Heart right ventricle (tissue), 16 donors: ENCODE data around the gene NSL1. TPM values are rescaled to one million over a fixed set of nuclear protein-coding genes. Genes with fewer than 3 reads are reported as not detected.

ENCODE experiments used
- ATAC-seq, 8 donors: fragments of 200-7000 bp; cut with Tn5 transposase; one replicate each; pipeline ENCODE4 v1.9.1; 2020; ENCODE audit warnings: mild to moderate bottlenecking in 8 of 8, moderate library complexity in 8 of 8, moderate number of reproducible peaks in 1 of 8
- DNase-seq, 2 donors: peaks; one replicate each; pipeline ENCODE4 v3.0.0-alpha.2; 2020
- H3K27ac ChIP-seq, 10 donors: fragments of 200-600 bp; sonication (generic) in 2 of 10; one replicate each; pipeline versions ENCODE4 v1.5.0 to v1.8.0; 2020 to 2022; ENCODE audit warnings: mild to moderate bottlenecking in 3 of 10
- H3K27me3 ChIP-seq, 7 donors: fragments of 200-600 bp; one replicate each; pipeline ENCODE4 v1.8.0; 2021 to 2022; ENCODE audit warnings: mild to moderate bottlenecking in 2 of 7
- H3K36me3 ChIP-seq, 9 donors: fragments of 200-600 bp; sonication (generic) in 1 of 9; one replicate each; pipeline versions ENCODE4 v1.5.0 to v1.8.0; 2020 to 2022; ENCODE audit warnings: mild to moderate bottlenecking in 2 of 9
- H3K4me1 ChIP-seq, 9 donors: fragments of 200-600 bp; sonication (generic) in 1 of 9; one replicate each; pipeline versions ENCODE4 v1.5.0 to v1.8.0; 2020 to 2022; ENCODE audit warnings: mild to moderate bottlenecking in 4 of 9
- H3K4me3 ChIP-seq, 10 donors: fragments of 200-600 bp; sonication (generic) in 2 of 10; one replicate each; pipeline versions ENCODE4 v1.5.0 to v1.8.0; 2020 to 2022; ENCODE audit warnings: mild to moderate bottlenecking in 7 of 10, moderate library complexity in 2 of 10
- H3K9me3 ChIP-seq, 11 donors: fragments of 200-600 bp in 10 of 11; sonication (generic) in 2 of 11; one replicate each; pipeline versions ENCODE4 v1.5.0 to v1.8.0; 2013 to 2022; ENCODE audit warnings: mild to moderate bottlenecking in 2 of 11, control low read depth in 1 of 11, moderate library complexity in 1 of 11
- WGBS, 2 donors: extraction: QIAGEN DNeasy Blood & Tissue Kit; methylation state at CpG; one replicate each; pipeline ENCODE4 v1.1.7; 2013; ENCODE audit warnings: inconsistent platforms in 1 of 2; 5-methylcytosine and 5-hydroxymethylcytosine counted together
- intact Hi-C, 10 donors: fragments of 100-400 bp; cut with DNase I; formaldehyde crosslinking; loops; one replicate each; pipeline versions ENCODE4 v1.11.1 to v1.14.2; 2022
- polyA plus RNA-seq, 2 donors: library from polyadenylated mRNA; stranded (reverse); fragments of 200-250 nt; gene quantifications; one replicate each; pipeline ENCODE4 v1.2.3, GENCODE V29; 2013
- total RNA-seq, 10 donors: library from RNA; stranded (reverse); fragmentation: NEBNext Ultra II Directional in 3 of 10; extraction: Animal tissue kit (Norgen Biotek cat#: 25700) in 3 of 10; gene quantifications; one replicate each; pipeline versions ENCODE4 v1.2.1 to v1.2.4, GENCODE V29; 2021 to 2023
- TF ChIP-seq, protein P1 (sequence below), 9 donors: fragments of 200-600 bp; sonication (generic) in 2 of 9; IDR thresholded peaks; one replicate each; pipeline versions ENCODE4 v1.5.0 to v1.8.0; 2021 to 2022; ENCODE audit warnings: antibody characterized with exemption in 9 of 9, mild to moderate bottlenecking in 5 of 9, moderate library complexity in 1 of 9
- donor health status: Arrhythmogenic right ventricular cardiomyopathy.
- donor health status: ischemic (EF 13 %, LVEDD 7.1; RV severe dilation, severe dysfunction).
- donor health status: healthy with polysubstance abuse.
- donor health status: DM: no; HTN: yes; CAD: no.
- donor health status: DM: no; HTN: no; CAD: no.
- donor health status: ischemic (EF 25% LVEDD 6.9; RV normal size, moderate dysfunction).
- donor health status: ischemic (EF 25% LVEDD 5.7; RV mildly dilated, moderate dysfunction).
- donor health status: healthy.
- donor health status: DM: yes; HTN: yes; CAD: no.
- donor health status: Ischemic cardiomyopathy.
- donor health status: ischemic (EF 35%, LVEDD 5.7; RV mildly dilated, moderate dysfunction).
- donor health status: nonischemic (EF 11% LVEDD 7.7; RV severe dilation, severe dysfunction).
- donor health status: DM: yes; HTN: yes; CAD: no.
- donor health status: PGD.
- donor health status: ischemic (EF 29% LVEDD 5.4; RV normal size, mild dysfunction).
- donor health status: nonischemic (EF 23%, LVEDD 6.1; RV moderate dilation, normal function).

Gene NSL1
- total and polyA plus RNA-seq, 12 donors: 9.4 to 30.1 (median 23.7) TPM

DNA sequence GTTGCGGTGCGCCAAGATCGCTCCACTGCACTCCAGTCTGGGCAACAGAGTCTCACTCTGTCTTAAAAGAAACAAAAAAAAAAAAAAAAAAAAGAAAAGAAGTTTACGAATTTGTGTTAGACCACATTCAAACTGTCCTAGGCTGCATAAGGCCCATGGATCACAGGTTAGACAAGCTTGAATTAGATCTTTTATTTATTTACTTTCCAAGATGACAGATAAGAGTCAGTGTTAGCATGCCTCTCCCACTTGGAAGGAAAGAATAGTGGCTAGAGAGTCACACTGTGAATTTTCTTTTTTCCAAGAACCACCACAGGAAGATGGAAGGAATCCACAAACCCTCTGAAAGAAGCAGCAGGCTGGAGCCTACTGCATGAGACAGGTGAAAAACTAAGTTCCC, 29.3 kb downstream of the NSL1 start:
- Histone ChIP-seq H3K27me3 (no peaks in the 10 kb centered on the region), H3K9me3 (peaks cover 0 to 16% (median 5%) of the 10 kb centered on the region in 11 donors), H3K27ac (no peak overlapping the region), H3K4me1 (peaks cover 0 to 3% (median 0%) of the 10 kb centered on the region in 9 donors), H3K4me3 (no peak overlapping the region), H3K36me3 (peaks cover 0 to 27% (median 2%) of the 10 kb centered on the region in 9 donors)
- intact Hi-C loops: no loop called here
- DNase-seq: no peak
- ATAC-seq: no peak
- TF ChIP-seq, protein P1, sequence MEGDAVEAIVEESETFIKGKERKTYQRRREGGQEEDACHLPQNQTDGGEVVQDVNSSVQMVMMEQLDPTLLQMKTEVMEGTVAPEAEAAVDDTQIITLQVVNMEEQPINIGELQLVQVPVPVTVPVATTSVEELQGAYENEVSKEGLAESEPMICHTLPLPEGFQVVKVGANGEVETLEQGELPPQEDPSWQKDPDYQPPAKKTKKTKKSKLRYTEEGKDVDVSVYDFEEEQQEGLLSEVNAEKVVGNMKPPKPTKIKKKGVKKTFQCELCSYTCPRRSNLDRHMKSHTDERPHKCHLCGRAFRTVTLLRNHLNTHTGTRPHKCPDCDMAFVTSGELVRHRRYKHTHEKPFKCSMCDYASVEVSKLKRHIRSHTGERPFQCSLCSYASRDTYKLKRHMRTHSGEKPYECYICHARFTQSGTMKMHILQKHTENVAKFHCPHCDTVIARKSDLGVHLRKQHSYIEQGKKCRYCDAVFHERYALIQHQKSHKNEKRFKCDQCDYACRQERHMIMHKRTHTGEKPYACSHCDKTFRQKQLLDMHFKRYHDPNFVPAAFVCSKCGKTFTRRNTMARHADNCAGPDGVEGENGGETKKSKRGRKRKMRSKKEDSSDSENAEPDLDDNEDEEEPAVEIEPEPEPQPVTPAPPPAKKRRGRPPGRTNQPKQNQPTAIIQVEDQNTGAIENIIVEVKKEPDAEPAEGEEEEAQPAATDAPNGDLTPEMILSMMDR (IDR thresholded peaks at IDR 0.05): no peak
- 97 to 99% methylated on average over 4 of the region's 4 CpGs for WGBS, 2 donors

DNA sequence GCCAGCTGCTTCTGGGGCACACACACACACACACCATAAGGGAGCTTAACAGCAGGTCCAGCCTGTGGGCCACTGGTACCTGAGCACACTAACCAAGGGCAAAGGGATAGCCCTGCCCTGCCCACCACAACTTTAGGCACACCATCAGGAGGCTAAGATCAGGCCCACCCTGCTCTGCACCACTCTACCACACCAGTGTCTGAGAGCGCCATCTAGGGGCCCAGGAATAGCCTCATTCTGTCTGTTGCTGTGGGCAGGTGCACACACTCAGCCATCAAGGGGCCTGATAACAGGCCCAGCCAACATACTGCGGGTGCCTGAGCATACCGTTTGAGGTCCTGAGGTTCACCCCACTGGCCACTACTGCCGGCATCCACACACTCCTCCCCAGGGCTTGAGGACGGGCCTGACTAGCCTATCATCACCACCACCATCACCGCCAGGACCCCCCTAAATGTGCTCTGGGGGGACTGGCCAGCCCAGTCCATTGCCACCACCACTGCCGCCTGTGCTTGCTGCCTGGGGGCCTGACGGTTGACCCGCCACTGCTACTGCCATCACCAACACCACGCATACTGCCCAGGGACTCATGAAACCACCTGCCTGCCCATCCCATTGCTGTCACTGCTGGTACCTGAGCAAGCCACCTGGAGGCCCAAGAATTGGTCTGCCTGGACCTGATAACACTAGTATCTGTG, 31.3 kb downstream of the NSL1 start:
- Histone ChIP-seq H3K4me1 (peaks cover 0 to 3% (median 0%) of the 10 kb centered on the region in 9 donors), H3K27ac (no peak overlapping the region), H3K9me3 (no peaks in the 10 kb centered on the region), H3K36me3 (peaks cover 0 to 26% (median 0%) of the 10 kb centered on the region in 9 donors), H3K4me3 (no peak overlapping the region), H3K27me3 (no peaks in the 10 kb centered on the region)
- TF ChIP-seq, protein P1 (IDR thresholded peaks at IDR 0.05): peak in 4 of 9 donors; percentile 9 to 44 (median 16)
- ATAC-seq (peak in 5 of 8 donors; percentile 22 to 47 (median 39)), DNase-seq (no peak)
- WGBS, 2 donors: 90 to 97% methylated on average over 10 of the region's 10 CpGs
- intact Hi-C loops: no loop called here

DNA sequence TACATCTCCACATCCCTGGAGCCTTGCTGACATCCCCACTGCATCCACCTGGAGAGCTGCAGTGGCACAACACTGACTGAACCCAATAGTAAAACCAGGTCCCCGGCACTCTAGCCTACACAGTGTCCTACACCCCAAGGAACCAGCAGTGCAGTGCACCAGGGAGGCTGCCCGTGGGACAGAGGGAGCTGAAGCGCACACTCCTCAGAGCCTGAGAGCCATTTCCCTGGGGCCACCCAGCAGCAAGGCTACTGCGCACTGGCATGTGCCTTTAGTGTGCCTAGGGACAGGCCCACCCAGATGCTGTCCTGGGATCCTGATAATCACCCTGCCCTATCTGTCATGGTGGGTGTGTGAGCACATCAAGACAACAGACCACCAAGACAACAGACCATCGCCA, 31.9 kb downstream of the NSL1 start:
- Histone ChIP-seq H3K36me3 (peaks cover 0 to 25% (median 0%) of the 10 kb centered on the region in 9 donors), H3K27me3 (no peaks in the 10 kb centered on the region), H3K27ac (no peak overlapping the region), H3K4me1 (peaks cover 0 to 9% (median 5%) of the 10 kb centered on the region in 9 donors), H3K4me3 (no peak overlapping the region), H3K9me3 (no peaks in the 10 kb centered on the region)
- 94 to 97% methylated on average over 5 of the region's 5 CpGs for WGBS, 2 donors
- ATAC-seq (no peak), DNase-seq (no peak)
- TF ChIP-seq, protein P1 (IDR thresholded peaks at IDR 0.05): no peak
- intact Hi-C loops: no loop called here

DNA sequence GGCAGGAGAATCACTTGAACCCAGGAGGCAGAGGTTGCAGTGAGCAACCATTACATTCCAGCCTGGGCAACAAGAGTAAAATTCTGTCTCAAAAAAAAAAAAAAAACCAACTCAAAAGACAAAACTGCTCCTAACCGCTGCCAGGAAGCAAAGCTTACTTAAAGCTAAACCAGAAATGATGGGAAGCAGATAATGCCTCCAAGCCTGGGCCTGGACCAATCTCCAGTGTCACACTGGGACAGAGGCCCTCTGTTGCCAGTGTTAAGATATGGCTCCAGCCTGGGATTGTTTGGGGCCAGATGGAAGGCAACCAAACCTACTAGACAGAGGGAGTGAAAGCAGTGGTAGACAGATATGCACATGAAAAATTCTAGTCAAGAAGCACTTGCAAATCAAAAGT, 36.9 kb downstream of the NSL1 start:
- peaks cover 0 to 55% (median 32%) of the 10 kb centered on the region in 9 donors for H3K4me1 ChIP-seq
- H3K36me3 ChIP-seq: peaks cover 0 to 12% (median 0%) of the 10 kb centered on the region in 9 donors
- no peak overlapping the region for H3K4me3 ChIP-seq
- 48 to 85% methylated on average over 1 of the region's 1 CpG for WGBS, 2 donors
- TF ChIP-seq, protein P1 (IDR thresholded peaks at IDR 0.05): no peak
- DNase-seq: peak in 1 of 2 donors; percentile 12
- intact Hi-C loops: no loop called here
- peak overlapping the region in 1 of 10 donors; percentile 46 for H3K27ac ChIP-seq
- ATAC-seq: peak in 6 of 8 donors; percentile 65 to 85 (median 82)
- H3K9me3 ChIP-seq: no peaks in the 10 kb centered on the region
- H3K27me3 ChIP-seq: no peaks in the 10 kb centered on the region
